Activated B cell treated with CpG ODN at 0.5 μM for 24 hours (primary cell): ENCODE measurements around the gene KLK3. TPM values are rescaled to one million over a fixed set of nuclear protein-coding genes. Genes with fewer than 3 reads are reported as not detected.
A peak's percentile ranks its signal among the peaks of the same experiment; 100 is the strongest.

Experiments used
- ATAC-seq: fragments of 200-7000 bp; cut with Tn5 transposase; one replicate; pipeline ENCODE4 v1.10.0; 2021; ENCODE audit warnings: low read depth, mild to moderate bottlenecking, moderate library complexity
- CTCF ChIA-PET: fragments of 350-600 bp; sonication (Branson Sonifier 250); formaldehyde crosslinking; loops from one replicate; lab custom pipeline; 2021; ENCODE audit warnings: antibody characterized with exemption; lab: Charles Lee
- POLR2A ChIA-PET: fragments of 350-600 bp; sonication (Branson Sonifier 250); formaldehyde crosslinking; loops from one replicate; lab custom pipeline; 2021; ENCODE audit warnings: antibody characterized with exemption; lab: Charles Lee
- DNase-seq: peaks from one replicate; pipeline ENCODE4 v3.0.0; 2022
- H3K27ac Mint-ChIP-seq: one replicate; pipeline ENCODE4 v1.8.0; 2020; ENCODE audit warnings: mixed read lengths
- H3K27me3 Mint-ChIP-seq: one replicate; pipeline ENCODE4 v1.8.0; 2021; ENCODE audit warnings: mixed read lengths
- H3K36me3 Mint-ChIP-seq: one replicate; pipeline ENCODE4 v1.8.0; 2021; ENCODE audit warnings: low read depth, mixed read lengths
- H3K4me1 Mint-ChIP-seq: one replicate; pipeline ENCODE4 v1.8.0; 2021; ENCODE audit warnings: mixed read lengths
- H3K4me3 Mint-ChIP-seq: one replicate; pipeline ENCODE4 v1.8.0; 2020; ENCODE audit warnings: mild to moderate bottlenecking, mixed read lengths
- H3K9me3 Mint-ChIP-seq: one replicate; pipeline ENCODE4 v1.8.0; 2020; ENCODE audit warnings: mixed read lengths
- intact Hi-C: fragments of 100-400 bp; cut with micrococcal nuclease; formaldehyde crosslinking; loops from one replicate; pipeline ENCODE4 v1.15.1; 2024
- total RNA-seq: library from RNA; stranded (reverse); gene quantifications from 2 replicates; pipeline ENCODE4 v1.2.3, GENCODE V29; 2022
- TF ChIP-seq, protein P1 (sequence below): fragments of 200-600 bp; IDR thresholded peaks from one replicate; pipeline ENCODE4 v1.8.0; 2022; ENCODE audit warnings: antibody characterized with exemption, mild to moderate bottlenecking

The KLK3 gene
- total RNA-seq, 1 donor from 2014 or later: not detected

DNA sequence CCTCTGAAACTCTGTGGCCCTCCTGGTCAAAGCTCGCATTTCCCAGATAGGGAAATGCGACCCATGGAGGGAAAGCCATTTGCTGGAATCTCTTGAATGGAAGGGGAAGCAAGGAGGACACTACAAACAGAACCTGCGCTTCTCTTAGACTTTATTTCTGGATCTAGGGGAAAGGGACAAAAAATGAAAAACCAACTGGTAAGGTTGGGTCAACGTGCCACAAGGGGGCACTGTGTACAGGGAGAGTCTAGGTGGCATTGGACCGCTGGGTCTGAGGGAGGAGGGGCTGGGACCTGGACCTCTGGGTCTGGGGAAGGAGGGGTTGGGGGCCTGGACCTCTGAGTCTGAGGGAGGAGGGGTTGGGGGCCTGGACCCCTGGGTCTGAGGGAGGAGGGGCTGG is 51.5 kb downstream of the KLK3 start:
- Mint-ChIP-seq H3K9me3 (no peaks in the 10 kb centered on the region), H3K36me3 (no peaks in the 10 kb centered on the region), H3K27me3 (peaks cover 37% of the 10 kb centered on the region), H3K27ac (no peak overlapping the region), H3K4me3 (no peak overlapping the region), H3K4me1 (peaks cover 13% of the 10 kb centered on the region)
- intact Hi-C loops: no loop called here
- no peak for ATAC-seq
- ChIA-PET CTCF (interaction anchor here (1.3 kb wide), 1 partner anchor 16 kb away, joined by 4 read pairs; no protein-coding TSS in a partner anchor), POLR2A (no interaction called here)
- DNase-seq: no peak
- TF ChIP-seq, protein P1, sequence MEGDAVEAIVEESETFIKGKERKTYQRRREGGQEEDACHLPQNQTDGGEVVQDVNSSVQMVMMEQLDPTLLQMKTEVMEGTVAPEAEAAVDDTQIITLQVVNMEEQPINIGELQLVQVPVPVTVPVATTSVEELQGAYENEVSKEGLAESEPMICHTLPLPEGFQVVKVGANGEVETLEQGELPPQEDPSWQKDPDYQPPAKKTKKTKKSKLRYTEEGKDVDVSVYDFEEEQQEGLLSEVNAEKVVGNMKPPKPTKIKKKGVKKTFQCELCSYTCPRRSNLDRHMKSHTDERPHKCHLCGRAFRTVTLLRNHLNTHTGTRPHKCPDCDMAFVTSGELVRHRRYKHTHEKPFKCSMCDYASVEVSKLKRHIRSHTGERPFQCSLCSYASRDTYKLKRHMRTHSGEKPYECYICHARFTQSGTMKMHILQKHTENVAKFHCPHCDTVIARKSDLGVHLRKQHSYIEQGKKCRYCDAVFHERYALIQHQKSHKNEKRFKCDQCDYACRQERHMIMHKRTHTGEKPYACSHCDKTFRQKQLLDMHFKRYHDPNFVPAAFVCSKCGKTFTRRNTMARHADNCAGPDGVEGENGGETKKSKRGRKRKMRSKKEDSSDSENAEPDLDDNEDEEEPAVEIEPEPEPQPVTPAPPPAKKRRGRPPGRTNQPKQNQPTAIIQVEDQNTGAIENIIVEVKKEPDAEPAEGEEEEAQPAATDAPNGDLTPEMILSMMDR: no peak

DNA sequence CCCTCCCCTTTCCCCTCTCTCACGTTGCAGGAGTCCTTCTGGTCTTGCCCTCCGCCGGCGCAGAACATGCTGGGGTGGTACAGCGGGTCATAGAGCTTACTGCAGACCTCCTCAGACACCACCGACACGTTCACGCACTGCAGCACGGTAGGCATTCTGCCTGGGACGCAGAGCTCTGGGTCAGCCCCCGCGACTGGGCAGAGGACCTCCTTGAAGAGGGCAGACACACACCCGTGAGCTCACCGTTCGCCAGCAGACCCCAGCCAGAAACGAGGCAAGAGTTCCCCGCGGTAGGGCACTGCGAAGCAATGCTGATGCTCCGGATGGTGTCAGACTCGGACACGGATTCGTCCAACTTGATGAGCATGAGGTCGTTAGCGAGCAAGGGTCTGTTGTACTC is 53.6 kb downstream of the KLK3 start:
- TF ChIP-seq, protein P1: no peak
- H3K4me3 Mint-ChIP-seq: no peak overlapping the region
- H3K27ac Mint-ChIP-seq: no peak overlapping the region
- ChIA-PET POLR2A (no interaction called here), CTCF (interaction anchor here (1.9 kb wide), 1 partner anchor 14 kb away, joined by 5 read pairs; no protein-coding TSS in a partner anchor)
- no peaks in the 10 kb centered on the region for H3K36me3 Mint-ChIP-seq
- DNase-seq (no peak), ATAC-seq (no peak)
- no peaks in the 10 kb centered on the region for H3K9me3 Mint-ChIP-seq
- H3K4me1 Mint-ChIP-seq: peaks cover 13% of the 10 kb centered on the region
- peaks cover 37% of the 10 kb centered on the region for H3K27me3 Mint-ChIP-seq
- intact Hi-C loops: no loop called here

DNA sequence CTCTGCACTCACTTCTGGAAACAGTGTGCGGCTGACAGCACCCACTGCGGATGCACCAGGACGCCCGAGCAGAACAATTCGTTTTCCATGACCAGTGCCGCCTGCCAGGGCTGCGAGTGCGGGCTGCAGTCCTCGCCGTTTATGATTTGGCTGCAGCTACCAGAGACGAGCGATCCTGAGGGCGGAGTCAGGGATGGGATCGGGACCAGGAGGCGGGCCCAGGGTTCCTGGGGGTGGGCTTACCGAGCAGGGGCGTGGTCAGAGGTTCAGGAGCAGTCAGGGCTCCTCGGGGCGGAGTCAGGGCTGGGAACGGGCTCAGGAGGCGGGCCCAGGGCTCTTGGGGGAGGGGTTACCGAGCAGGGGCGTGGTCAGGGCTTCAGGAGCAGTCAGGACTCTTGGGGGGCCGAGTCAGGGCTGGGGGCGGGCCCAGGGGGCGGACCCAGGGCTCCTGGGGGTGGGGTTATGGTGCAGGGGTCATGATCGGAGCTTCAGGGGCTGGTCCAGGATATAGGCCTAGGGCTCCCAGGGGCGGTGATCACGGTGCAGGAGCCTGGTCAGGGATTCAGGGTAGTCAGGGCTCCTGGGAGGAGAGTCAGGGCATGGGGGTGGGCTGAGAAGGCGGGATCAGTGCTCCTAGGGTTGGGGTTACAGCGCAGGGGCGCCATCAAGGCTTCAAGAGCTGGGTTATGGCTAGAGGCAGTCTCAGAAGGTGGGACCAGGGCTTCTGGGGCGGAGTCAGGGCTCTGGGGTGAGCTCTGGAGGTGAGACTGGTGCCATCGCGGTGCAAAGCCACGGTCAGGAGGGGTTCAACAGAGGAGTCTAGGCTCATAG is 54.7 kb downstream of the KLK3 start:
- CTCF ChIA-PET: interaction anchor here (1.9 kb wide), 1 partner anchor 12 kb away, joined by 5 read pairs; no protein-coding TSS in a partner anchor
- Mint-ChIP-seq H3K9me3 (no peaks in the 10 kb centered on the region), H3K4me3 (peak overlapping the region; percentile 75), H3K27me3 (peaks cover 37% of the 10 kb centered on the region), H3K27ac (no peak overlapping the region), H3K36me3 (no peaks in the 10 kb centered on the region), H3K4me1 (peaks cover 13% of the 10 kb centered on the region)
- DNase-seq (peak; percentile 28), ATAC-seq (peak; percentile 78)
- POLR2A ChIA-PET: no interaction called here
- intact Hi-C loops: no loop called here
- TF ChIP-seq, protein P1: no peak

Other genes starting within 250 kb of the KLK3 start
- 0.60 TPM in 1 of 2 replicates, not detected in the other for gene SYT3, start 215.0 kb upstream of the KLK3 start, total RNA-seq
- 0.69 TPM in 1 of 2 replicates, not detected in the other for gene C19orf81, start 205.5 kb upstream of the KLK3 start, total RNA-seq
- gene SHANK1, start 135.1 kb upstream of the KLK3 start, total RNA-seq: not detected in 2 replicates
- 0.24 and 0.38 TPM in 2 replicates for gene CLEC11A, start 131.6 kb upstream of the KLK3 start, total RNA-seq
- not detected in 2 replicates for gene GPR32, start 84.5 kb upstream of the KLK3 start, total RNA-seq
- gene ACP4, start 64.5 kb upstream of the KLK3 start, total RNA-seq: not detected in 2 replicates
- 10.0 and 13.0 TPM in 2 replicates for gene KLK1, start 31.1 kb upstream of the KLK3 start, total RNA-seq
- gene KLK15, start 21.3 kb upstream of the KLK3 start, total RNA-seq: not detected in 2 replicates
- gene KLK2, start 18.5 kb downstream of the KLK3 start, total RNA-seq: 0.69 and 1.8 TPM in 2 replicates
- 0.32 and 0.75 TPM in 2 replicates for gene KLK4, start 56.5 kb downstream of the KLK3 start, total RNA-seq
- not detected in 2 replicates for gene KLK5, start 98.1 kb downstream of the KLK3 start, total RNA-seq
- gene KLK6, start 114.7 kb downstream of the KLK3 start, total RNA-seq: not detected in 2 replicates
- gene KLK7, start 129.0 kb downstream of the KLK3 start, total RNA-seq: not detected in 2 replicates
- gene KLK8, start 146.7 kb downstream of the KLK3 start, total RNA-seq: not detected in 2 replicates
- gene KLK10, start 164.8 kb downstream of the KLK3 start, total RNA-seq: not detected in 2 replicates
- gene KLK11, start 171.7 kb downstream of the KLK3 start, total RNA-seq: not detected in 2 replicates
- not detected in 2 replicates for gene KLK12, start 180.1 kb downstream of the KLK3 start, total RNA-seq
- gene KLK13, start 210.2 kb downstream of the KLK3 start, total RNA-seq: not detected in 2 replicates
- 0.76 and 0.82 TPM in 2 replicates for gene KLK14, start 228.0 kb downstream of the KLK3 start, total RNA-seq